Endothelial cell of umbilical vein (primary cell): Measurements from ENCODE around the gene HES2. TPM values are rescaled to one million over a fixed set of nuclear protein-coding genes. Genes with fewer than 3 reads are reported as not detected.
A peak's percentile ranks its signal among the peaks of the same experiment; 100 is the strongest.

Source experiments
- BruUV-seq: library from RNA; stranded (reverse); fragments of 400-500 nt; replicated peaks from 2 replicates; lab custom pipeline; 2021; lab: Mats Ljungman, UMichigan
- CTCF ChIA-PET: fragments of 300-600, 350-600 bp; sonication (Branson Sonifier 250); formaldehyde crosslinking; loops from one replicate; lab custom pipeline; 2021; ENCODE audit warnings: antibody characterized with exemption, inconsistent platforms; lab: Charles Lee
- POLR2A ChIA-PET: fragments of 300-600, 350-600 bp; sonication (Branson Sonifier 250); formaldehyde crosslinking; loops from one replicate; lab custom pipeline; 2021; ENCODE audit warnings: antibody characterized with exemption, inconsistent platforms; lab: Charles Lee
- DNase-seq: peaks from one replicate; pipeline ENCODE4 v3.0.0-alpha.2; 2011; ENCODE audit warnings: low read depth, low spot score
- FAIRE-seq: peaks from 2 replicates; lab custom pipeline; 2011; peaks lifted over from hg19 to GRCh38; lab: Jason Lieb, UNC
- H2AFZ ChIP-seq: 2 replicates; pipeline ENCODE4 v1.6.0; 2012; ENCODE audit warnings: low read depth, low read length, control low read depth, inconsistent platforms
- H3K27ac ChIP-seq: 2 replicates; pipeline ENCODE4 v1.5.1; 2011; ENCODE audit warnings: low read depth, mild to moderate bottlenecking, control low read depth, low read length, moderate library complexity; ENCODE audit not compliant: insufficient read depth
- H3K27me3 ChIP-seq, 2 experiments: 2 replicates each; pipeline versions ENCODE4 v1.6.0 to v1.6.1; 2011; ENCODE audit warnings: low read length in 2 of 2, mixed read lengths in 1 of 2; ENCODE audit not compliant: control insufficient read depth in 2 of 2, insufficient read depth in 2 of 2
- H3K36me3 ChIP-seq, 2 experiments: 2 replicates in 1 of 2; 3 replicates in 1 of 2; pipeline ENCODE4 v1.5.1; 2011; ENCODE audit warnings: low read length in 2 of 2, mild to moderate bottlenecking in 1 of 2, moderate library complexity in 1 of 2; ENCODE audit not compliant: control insufficient read depth in 2 of 2, insufficient read depth in 2 of 2; ENCODE audit errors: extremely low read depth in 1 of 2
- H3K4me1 ChIP-seq: 3 replicates; pipeline ENCODE4 v1.5.1; 2011; ENCODE audit warnings: mild to moderate bottlenecking, low read length; ENCODE audit not compliant: control insufficient read depth, insufficient read depth; ENCODE audit errors: extremely low read depth
- H3K4me2 ChIP-seq: 2 replicates; pipeline ENCODE4 v1.6.1; 2011; ENCODE audit warnings: low read length, control low read depth, mixed read lengths; ENCODE audit not compliant: insufficient read depth
- H3K4me3 ChIP-seq, 3 experiments: fragments of 200-600 bp in 1 of 3; sonication (generic), shearing (Covaris generic) in 1 of 3; replicated peaks in 1 of 3; 2 replicates each; pipeline ENCODE4 v1.5.1; 2011 to 2016; ENCODE audit warnings: control low read depth in 3 of 3, low read length in 3 of 3, mild to moderate bottlenecking in 2 of 3, inconsistent platforms in 1 of 3, low read depth in 1 of 3, moderate library complexity in 1 of 3; ENCODE audit not compliant: insufficient read depth in 1 of 3
- H3K79me2 ChIP-seq: 2 replicates; pipeline ENCODE4 v1.6.0; 2012; ENCODE audit warnings: low read length, inconsistent platforms; ENCODE audit not compliant: control insufficient read depth, insufficient read depth
- H3K9ac ChIP-seq: replicated peaks from 2 replicates; pipeline ENCODE3; 2011; ENCODE audit warnings: low read length, control low read depth; ENCODE audit not compliant: insufficient read depth; ENCODE audit errors: extremely low read depth
- H3K9me1 ChIP-seq: replicated peaks from 3 replicates; pipeline ENCODE4 v1.6.0; 2011; ENCODE audit warnings: mild to moderate bottlenecking, low read length; ENCODE audit not compliant: control insufficient read depth, insufficient read depth; ENCODE audit errors: extremely low read depth
- H3K9me3 ChIP-seq: replicated peaks from 2 replicates; pipeline ENCODE4 v1.5.1; 2012; ENCODE audit warnings: low read length, inconsistent platforms; ENCODE audit not compliant: control insufficient read depth, insufficient read depth
- H4K20me1 ChIP-seq: replicated peaks from 2 replicates; pipeline ENCODE3; 2011; ENCODE audit warnings: mild to moderate bottlenecking, low read length; ENCODE audit not compliant: control insufficient read depth, insufficient read depth; ENCODE audit errors: extremely low read depth
- EZH2 ChIP-seq: IDR thresholded peaks from 2 replicates; pipeline ENCODE4 v1.6.1; 2012; ENCODE audit warnings: borderline replicate concordance, low read depth, mild to moderate bottlenecking, moderate library complexity, low read length, inconsistent platforms; ENCODE audit not compliant: severe bottlenecking
- FOS ChIP-seq: IDR thresholded peaks from 2 replicates; pipeline ENCODE4 v1.6.1; 2011; ENCODE audit warnings: mild to moderate bottlenecking, low read length, moderate library complexity, borderline replicate concordance; ENCODE audit not compliant: insufficient read depth
- GATA2 ChIP-seq: IDR thresholded peaks from 2 replicates; pipeline ENCODE4 v1.7.0; 2011; ENCODE audit warnings: low read depth, mild to moderate bottlenecking, moderate library complexity, mixed read lengths, low read length; ENCODE audit not compliant: insufficient read length, insufficient read depth
- JUN ChIP-seq: IDR thresholded peaks from 2 replicates; pipeline ENCODE4 v1.6.1; 2011; ENCODE audit warnings: borderline replicate concordance, low read depth; ENCODE audit not compliant: insufficient read length, insufficient read depth
- MYC ChIP-seq: IDR thresholded peaks from one replicate; pipeline ENCODE4 v1.6.1; 2011; ENCODE audit warnings: mild to moderate bottlenecking, low read depth, low read length
- POLR2A ChIP-seq: IDR thresholded peaks from 2 replicates; pipeline ENCODE4 v1.6.1; 2012; ENCODE audit warnings: low read depth, mild to moderate bottlenecking, control low read depth, low read length
- POLR2AphosphoS5 ChIP-seq: IDR thresholded peaks from 2 replicates; pipeline ENCODE4 v1.6.1; 2012; ENCODE audit warnings: low read depth, mild to moderate bottlenecking, control low read depth, low read length, moderate library complexity; ENCODE audit not compliant: insufficient read depth
- dilution Hi-C: fragments of 300-500 bp; cut with MboI; formaldehyde crosslinking; loops from one replicate; pipeline ENCODE4 v1.15.0; 2019; ENCODE audit warnings: low sequenced_read_pairs; ENCODE audit not compliant: extremely low pct_ligation_motif_present
- intact Hi-C: fragments of 100-400 bp; cut with micrococcal nuclease; formaldehyde crosslinking; loops from one replicate; pipeline ENCODE4 v1.10.0; 2022
- polyA plus RNA-seq, 4 experiments: library from polyadenylated mRNA; depleted of rRNA in 3 of 4; stranded (reverse) in 3 of 4; unstranded in 1 of 4; fragments of >200 nt; gene quantifications; 2 replicates each; pipeline versions ENCODE4 v1.2.1 to v1.2.3, GENCODE V29; 2011 to 2012; ENCODE audit warnings: missing spikeins in 1 of 4
- total RNA-seq: library from RNA; stranded (reverse); gene quantifications from 2 replicates; pipeline ENCODE4 v1.2.3, GENCODE V29; 2021
- TF ChIP-seq, protein P1 (sequence below): IDR thresholded peaks from 2 replicates; pipeline ENCODE4 v1.6.1; 2011; ENCODE audit not compliant: insufficient read depth, insufficient read length
- TF ChIP-seq, protein P2 (sequence below), 2 donors: IDR thresholded peaks; 1 replicate in 1 of 2; 2 replicates in 1 of 2; pipeline ENCODE4 v1.5.1; 2011; ENCODE audit warnings: low read length in 2 of 2, mild to moderate bottlenecking in 2 of 2, moderate library complexity in 2 of 2, control low read depth in 1 of 2, inconsistent platforms in 1 of 2, low read depth in 1 of 2; ENCODE audit not compliant: insufficient read depth in 1 of 2; ENCODE audit errors: extremely low read depth in 1 of 2

HES2 gene
- total and polyA plus RNA-seq, 2 donors (not counting 3 experiments of a cell fraction or from before 2014, with no cell fraction given) = 3.6 to 9.4 TPM

DNA sequence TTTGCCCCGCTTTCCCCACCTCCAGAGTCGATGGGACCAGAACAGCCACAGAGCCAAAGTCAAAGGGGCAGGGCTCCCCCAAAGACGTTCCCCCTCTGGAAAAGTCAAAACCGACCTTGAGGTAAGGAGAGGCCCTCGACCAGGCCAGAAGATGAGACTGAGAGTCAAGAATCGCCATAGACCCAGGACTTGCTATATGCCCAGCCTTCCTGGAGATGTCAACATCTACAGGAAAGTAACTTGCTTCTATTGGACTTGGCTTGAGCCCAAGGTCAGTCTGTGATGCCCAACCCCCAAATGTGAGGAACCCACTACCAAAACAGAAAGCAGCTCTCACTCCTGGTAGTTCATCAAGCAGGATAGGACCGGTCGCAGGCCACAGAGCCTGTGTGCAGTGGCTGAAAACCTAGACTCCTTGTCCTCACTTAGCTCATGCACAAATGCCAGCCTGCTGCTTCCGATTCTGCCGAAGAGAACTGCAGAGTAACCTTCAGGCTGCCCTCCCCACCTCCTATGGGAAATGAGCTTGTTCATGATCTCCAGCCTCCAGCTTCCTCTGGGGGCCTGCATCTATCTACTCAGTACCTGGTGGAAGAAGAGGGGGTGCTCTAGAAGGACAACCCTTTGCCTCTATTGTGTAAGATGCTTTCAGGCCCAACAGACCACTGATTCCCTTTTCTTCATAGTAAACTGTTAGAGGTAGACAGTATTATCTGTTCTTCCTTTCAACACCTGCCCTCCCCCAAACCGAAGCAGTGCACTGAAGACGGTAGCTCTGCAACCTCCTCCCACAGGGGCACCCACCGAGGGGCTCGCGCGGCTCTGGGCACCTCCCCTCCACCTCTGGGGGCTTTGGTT is 27.5 kb downstream of the HES2 start:
- Histone ChIP-seq H3K27me3 (no peaks in the 10 kb centered on the region), H3K9me3 (no peaks in the 10 kb centered on the region), H3K27ac (peak overlapping the region; percentile 2), H4K20me1 (no peaks in the 10 kb centered on the region), H3K4me1 (peaks cover 16% of the 10 kb centered on the region), H3K4me3 (peak overlapping the region; percentile 45 to 71 (median 63)), H2AFZ (peak overlapping the region; percentile 2), H3K9ac (peak overlapping the region; percentile 32), H3K4me2 (peak overlapping the region; percentile 82), H3K79me2 (peaks cover 20% of the 10 kb centered on the region), H3K36me3 (no peaks in the 10 kb centered on the region), H3K9me1 (no peaks in the 10 kb centered on the region)
- dilution Hi-C loops (no loop called here), intact Hi-C loops (loop anchor here (2.0 kb wide), 1 partner anchor 183 kb away; no protein-coding TSS in a partner anchor)
- ChIA-PET CTCF (interaction anchor here (1.0 to 20.3 kb wide), 8 partner anchors 10 to 154 kb away, joined by 3 to 237 read pairs (median 4); no protein-coding TSS in a partner anchor), POLR2A (no interaction called here)
- peak; percentile 46 for DNase-seq
- FAIRE-seq = peak; percentile 86
- TSS peak; percentile 35 for BruUV-seq
- no peak for TF ChIP-seq POLR2A
- TF ChIP-seq JUN = no peak
- no peak for TF ChIP-seq EZH2
- no peak for TF ChIP-seq POLR2AphosphoS5
- no peak for TF ChIP-seq GATA2
- TF ChIP-seq, protein P1, sequence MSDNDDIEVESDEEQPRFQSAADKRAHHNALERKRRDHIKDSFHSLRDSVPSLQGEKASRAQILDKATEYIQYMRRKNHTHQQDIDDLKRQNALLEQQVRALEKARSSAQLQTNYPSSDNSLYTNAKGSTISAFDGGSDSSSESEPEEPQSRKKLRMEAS = no peak
- TF ChIP-seq FOS = no peak
- TF ChIP-seq, protein P2, sequence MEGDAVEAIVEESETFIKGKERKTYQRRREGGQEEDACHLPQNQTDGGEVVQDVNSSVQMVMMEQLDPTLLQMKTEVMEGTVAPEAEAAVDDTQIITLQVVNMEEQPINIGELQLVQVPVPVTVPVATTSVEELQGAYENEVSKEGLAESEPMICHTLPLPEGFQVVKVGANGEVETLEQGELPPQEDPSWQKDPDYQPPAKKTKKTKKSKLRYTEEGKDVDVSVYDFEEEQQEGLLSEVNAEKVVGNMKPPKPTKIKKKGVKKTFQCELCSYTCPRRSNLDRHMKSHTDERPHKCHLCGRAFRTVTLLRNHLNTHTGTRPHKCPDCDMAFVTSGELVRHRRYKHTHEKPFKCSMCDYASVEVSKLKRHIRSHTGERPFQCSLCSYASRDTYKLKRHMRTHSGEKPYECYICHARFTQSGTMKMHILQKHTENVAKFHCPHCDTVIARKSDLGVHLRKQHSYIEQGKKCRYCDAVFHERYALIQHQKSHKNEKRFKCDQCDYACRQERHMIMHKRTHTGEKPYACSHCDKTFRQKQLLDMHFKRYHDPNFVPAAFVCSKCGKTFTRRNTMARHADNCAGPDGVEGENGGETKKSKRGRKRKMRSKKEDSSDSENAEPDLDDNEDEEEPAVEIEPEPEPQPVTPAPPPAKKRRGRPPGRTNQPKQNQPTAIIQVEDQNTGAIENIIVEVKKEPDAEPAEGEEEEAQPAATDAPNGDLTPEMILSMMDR (IDR thresholded peaks at IDR 0.05; ENCODE audit: extremely low read depth in 1 of 2, insufficient read depth in 1 of 2, low read depth in 1 of 2, low read length in 2 of 2) = no peak
- TF ChIP-seq MYC = no peak
